A673 (cell line): ENCODE results near the gene DISP3. TPM values are rescaled to one million over a fixed set of nuclear protein-coding genes. Genes with fewer than 3 reads are reported as not detected.

ENCODE experiments used
- BruUV-seq: library from RNA; stranded (reverse); fragments of 400-500 nt; replicated peaks from 2 replicates; lab custom pipeline; 2021; lab: Mats Ljungman, UMichigan
- CTCF ChIA-PET: fragments of 300-600 bp; sonication (Branson Sonifier 250); formaldehyde crosslinking; loops from one replicate; lab custom pipeline; 2022; ENCODE audit warnings: antibody characterized with exemption; lab: Charles Lee
- POLR2A ChIA-PET: fragments of 300-600 bp; sonication (Branson Sonifier 250); formaldehyde crosslinking; loops from one replicate; lab custom pipeline; 2022; ENCODE audit warnings: antibody characterized with exemption; ENCODE audit not compliant: low non-redundant PET; lab: Charles Lee
- DNase-seq: peaks from one replicate; pipeline ENCODE4 v3.0.0-alpha.2; 2015; ENCODE audit warnings: low spot score
- H3K27ac ChIP-seq: fragments of 200-600 bp; sonication (generic); 2 replicates; pipeline ENCODE4 v1.5.1; 2016; ENCODE audit warnings: mixed run types, low read depth, mild to moderate bottlenecking, mixed read lengths, antibody characterized with exemption, low read length; ENCODE audit not compliant: poor library complexity, severe bottlenecking
- H3K27me3 ChIP-seq: fragments of 200-600 bp; sonication (generic); replicated peaks from 2 replicates; pipeline ENCODE4 v1.6.1; 2017; ENCODE audit warnings: mixed run types, low read depth, mild to moderate bottlenecking, mixed read lengths, antibody characterized with exemption, low read length; ENCODE audit not compliant: insufficient read depth, poor library complexity
- H3K36me3 ChIP-seq: fragments of 200-600 bp; sonication (generic); 2 replicates; pipeline ENCODE4 v1.6.1; 2016; ENCODE audit warnings: mixed run types, mild to moderate bottlenecking, mixed read lengths, antibody characterized with exemption, low read length; ENCODE audit not compliant: insufficient read depth, poor library complexity, severe bottlenecking
- H3K4me1 ChIP-seq: fragments of 200-600 bp; sonication (generic); 2 replicates; pipeline ENCODE4 v1.6.1; 2017; ENCODE audit warnings: mixed run types, mild to moderate bottlenecking, mixed read lengths, antibody characterized with exemption, low read length; ENCODE audit not compliant: insufficient read depth, poor library complexity, severe bottlenecking
- H3K4me3 ChIP-seq: fragments of 200-600 bp; sonication (generic); 2 replicates; pipeline ENCODE4 v1.5.1; 2016; ENCODE audit warnings: low read depth, mixed run types, mild to moderate bottlenecking, mixed read lengths, low read length; ENCODE audit not compliant: poor library complexity, severe bottlenecking
- H3K9me3 ChIP-seq: fragments of 200-600 bp; sonication (generic); 2 replicates; pipeline ENCODE4 v1.6.1; 2016; ENCODE audit warnings: mixed run types, low read depth, mild to moderate bottlenecking, mixed read lengths, antibody characterized with exemption, low read length; ENCODE audit not compliant: poor library complexity, severe bottlenecking
- CTCF ChIP-seq: fragments of 300-800, 200-600 bp; sonication (generic); conservative IDR thresholded peaks from 2 replicates; pipeline ENCODE4 v1.5.1; 2017; ENCODE audit warnings: low read depth, mild to moderate bottlenecking, antibody characterized with exemption, low read length, moderate library complexity, mixed read lengths
- EZH2 ChIP-seq: fragments of 200-600 bp; sonication (generic); IDR thresholded peaks from 2 replicates; pipeline ENCODE4 v1.6.1; 2017; ENCODE audit warnings: borderline replicate concordance, low read depth, mild to moderate bottlenecking, mixed read lengths, antibody characterized with exemption, low read length; ENCODE audit not compliant: poor library complexity, severe bottlenecking
- intact Hi-C: fragments of 100-400 bp; cut with micrococcal nuclease; formaldehyde crosslinking; loops from one replicate; pipeline ENCODE4 v1.10.0; 2022; ENCODE audit not compliant: unreplicated experiment
- total RNA-seq: library from RNA; stranded (reverse); gene quantifications from 2 replicates; pipeline ENCODE4 v1.2.3, GENCODE V29; 2021

Gene DISP3
- total RNA-seq, 1 experiment from 2014 or later: 0.49 TPM

GRCh38 chr1:11581445-11581991, 102.6 kb downstream of the DISP3 start:
- no peaks in the 10 kb centered on the region for H3K4me1 ChIP-seq
- no peaks in the 10 kb centered on the region for H3K36me3 ChIP-seq
- BruUV-seq: no TSS peak
- H3K4me3 ChIP-seq: no peak overlapping the region
- H3K27me3 ChIP-seq: peaks cover 70% of the 10 kb centered on the region
- TF ChIP-seq CTCF: no peak
- TF ChIP-seq EZH2: no peak
- H3K9me3 ChIP-seq: no peaks in the 10 kb centered on the region
- intact Hi-C loops: no loop called here
- ChIA-PET CTCF (no interaction called here), POLR2A (no interaction called here)
- no peak for DNase-seq
- H3K27ac ChIP-seq: no peak overlapping the region

- DNase-seq: no peak
- Histone ChIP-seq H3K36me3 (no peaks in the 10 kb centered on the region), H3K27me3 (peaks cover 82% of the 10 kb centered on the region), H3K27ac (no peak overlapping the region), H3K4me1 (no peaks in the 10 kb centered on the region), H3K4me3 (no peak overlapping the region), H3K9me3 (no peaks in the 10 kb centered on the region)
- TF ChIP-seq CTCF (no peak), EZH2 (no peak)
- ChIA-PET CTCF (no interaction called here), POLR2A (no interaction called here)
- intact Hi-C loops: no loop called here
- BruUV-seq: no TSS peak
Observed at GRCh38 chr1:11585389-11585788, 106.4 kb downstream of the DISP3 start.

Other genes with a start within 250 kb of the DISP3 start
- 63.7 and 66.3 TPM in 2 replicates for gene MTOR, start 216.6 kb upstream of the DISP3 start, total RNA-seq
- gene UBIAD1, start 206.0 kb upstream of the DISP3 start, total RNA-seq: 19.6 and 20.5 TPM in 2 replicates
- 0.61 TPM in 1 of 2 replicates, not detected in the other for gene FBXO2, start 175.3 kb downstream of the DISP3 start, total RNA-seq
- 19.3 and 28.2 TPM in 2 replicates for gene FBXO44, start 175.7 kb downstream of the DISP3 start, total RNA-seq
- gene FBXO6, start 185.0 kb downstream of the DISP3 start, total RNA-seq: 2.6 and 4.5 TPM in 2 replicates
- 134 and 155 TPM in 2 replicates for gene MAD2L2, start 202.0 kb downstream of the DISP3 start, total RNA-seq
- gene DRAXIN, start 212.6 kb downstream of the DISP3 start, total RNA-seq: 5.5 and 6.7 TPM in 2 replicates